Non-pigmented ciliary epithelial cell (primary cell): Measurements from ENCODE around the gene CERS6.
A peak's percentile ranks its signal among the peaks of the same experiment; 100 is the strongest.
"Not testable (repeated sequence)": the region's sequence is repeated elsewhere in the genome, so short reads cannot be mapped to it uniquely, and the experiment has no call there.

Source experiments
- DNase-seq: peaks from one replicate; pipeline ENCODE4 v3.0.0-alpha.2; 2010; ENCODE audit warnings: low read depth

The CERS6 gene

GRCh38 chr2:168732506-168732905, 276.4 kb downstream of the CERS6 start:
- DNase-seq = no peak

- DNase-seq = no peak
Observed at GRCh38 chr2:168734199-168734760, 278.2 kb downstream of the CERS6 start.

- DNase-seq = no peak
Observed at GRCh38 chr2:168736649-168737445, 280.8 kb downstream of the CERS6 start.

GRCh38 chr2:168738062-168738461, 282.0 kb downstream of the CERS6 start:
- DNase-seq = no peak

- no peak for DNase-seq
Observed at GRCh38 chr2:168740360-168740759, 284.3 kb downstream of the CERS6 start.

GRCh38 chr2:168740788-168741187, 284.7 kb downstream of the CERS6 start:
- no peak for DNase-seq

GRCh38 chr2:168742258-168742932, 286.3 kb downstream of the CERS6 start:
- DNase-seq = no peak

GRCh38 chr2:168744844-168745243, 288.8 kb downstream of the CERS6 start:
- no peak for DNase-seq

- no peak for DNase-seq
Observed at GRCh38 chr2:168748461-168748860, 292.4 kb downstream of the CERS6 start.

GRCh38 chr2:168749297-168749696, 293.2 kb downstream of the CERS6 start:
- DNase-seq = no peak

- no peak for DNase-seq
Observed at GRCh38 chr2:168751104-168751740, 295.1 kb downstream of the CERS6 start.

GRCh38 chr2:168752361-168752760, 296.3 kb downstream of the CERS6 start:
- no peak for DNase-seq

- no peak for DNase-seq
Observed at GRCh38 chr2:168753765-168754329, 297.8 kb downstream of the CERS6 start.

GRCh38 chr2:168757223-168757622, 301.2 kb downstream of the CERS6 start:
- DNase-seq = no peak

GRCh38 chr2:168758970-168759820, 303.1 kb downstream of the CERS6 start:
- peak; percentile 11 for DNase-seq

- no peak for DNase-seq
Observed at GRCh38 chr2:168765401-168765800, 309.3 kb downstream of the CERS6 start.

GRCh38 chr2:168766600-168766999, 310.5 kb downstream of the CERS6 start:
- no peak for DNase-seq

GRCh38 chr2:168767258-168767657, 311.2 kb downstream of the CERS6 start:
- DNase-seq = no peak

- not testable (repeated sequence) for DNase-seq
Observed at GRCh38 chr2:168768357-168768756, 312.3 kb downstream of the CERS6 start.

- no peak for DNase-seq
Observed at GRCh38 chr2:168770796-168771195, 314.7 kb downstream of the CERS6 start.

- DNase-seq = no peak
Observed at GRCh38 chr2:168772704-168773103, 316.6 kb downstream of the CERS6 start.
